ENCODE measurements around the gene UVRAG.

The UVRAG gene

GRCh38 chr11:75831915-75832502 is 17.0 kb downstream of the UVRAG start:
- Histone ChIP-seq H3K4me1 (peaks cover 19% of the 10 kb centered on the region), H3K27me3 (no peaks in the 10 kb centered on the region), H3K4me3 (no peak overlapping the region), H3K27ac (no peak overlapping the region), H3K36me3 (peaks cover 41% of the 10 kb centered on the region), H4K20me1 (peaks cover 57% of the 10 kb centered on the region), H3K4me2 (no peak overlapping the region), H3K9me3 (peaks cover 23% of the 10 kb centered on the region), H3K9ac (no peak overlapping the region)
- no peak for TF ChIP-seq Cebpa-rat (IDR thresholded peaks at IDR 0.05)

- H3K27me3 ChIP-seq, result no peaks in the 10 kb centered on the region
- H3K4me1 ChIP-seq, result peaks cover 15% of the 10 kb centered on the region; the same call in 1 of the 2 replicates
- peaks cover 23% of the 10 kb centered on the region for H3K9me3 ChIP-seq
- TF ChIP-seq Cebpa-rat (IDR thresholded peaks at IDR 0.05), result no peak
- peaks cover 65% of the 10 kb centered on the region for H4K20me1 ChIP-seq
- no peak overlapping the region for H3K27ac ChIP-seq
- no peak overlapping the region for H3K9ac ChIP-seq
- no peak overlapping the region for H3K4me2 ChIP-seq
- H3K4me3 ChIP-seq, result no peak overlapping the region
- peaks cover 44% of the 10 kb centered on the region for H3K36me3 ChIP-seq
These were observed 19.7 kb downstream of the UVRAG start for GRCh38 chr11:75834728-75835127.

- H3K27me3 ChIP-seq, result no peaks in the 10 kb centered on the region
- no peak overlapping the region for H3K4me2 ChIP-seq
- H3K4me3 ChIP-seq, result no peak overlapping the region
- peaks cover 22% of the 10 kb centered on the region for H3K9me3 ChIP-seq
- no peak overlapping the region for H3K27ac ChIP-seq
- no peak overlapping the region for H3K9ac ChIP-seq
- no peak for TF ChIP-seq Cebpa-rat (IDR thresholded peaks at IDR 0.05)
- H4K20me1 ChIP-seq, result peaks cover 68% of the 10 kb centered on the region
- H3K4me1 ChIP-seq, result peaks cover 15% of the 10 kb centered on the region; the same call in 1 of the 2 replicates
- H3K36me3 ChIP-seq, result peaks cover 27% of the 10 kb centered on the region
These were observed 21.4 kb downstream of the UVRAG start for GRCh38 chr11:75836417-75836816.

- Histone ChIP-seq H3K4me3 (no peak overlapping the region), H3K27ac (no peak overlapping the region), H3K4me2 (no peak overlapping the region), H3K27me3 (no peaks in the 10 kb centered on the region), H3K9me3 (peaks cover 9% of the 10 kb centered on the region; the same call in 1 of the 2 replicates), H3K4me1 (peaks cover 10% of the 10 kb centered on the region; the same call in 1 of the 2 replicates), H3K36me3 (peaks cover 24% of the 10 kb centered on the region), H4K20me1 (peaks cover 73% of the 10 kb centered on the region), H3K9ac (no peak overlapping the region)
- no peak for TF ChIP-seq Cebpa-rat (IDR thresholded peaks at IDR 0.05)
These were observed 24.8 kb downstream of the UVRAG start for GRCh38 chr11:75839851-75840250.

GRCh38 chr11:75840522-75840921 is 25.5 kb downstream of the UVRAG start:
- no peak for TF ChIP-seq Cebpa-rat (IDR thresholded peaks at IDR 0.05)
- Histone ChIP-seq H3K4me2 (no peak overlapping the region), H3K4me1 (0 out of 2 replicates have a peak, but pooled peaks cover 9% of the 10 kb centered on the region), H4K20me1 (peaks cover 69% of the 10 kb centered on the region), H3K9ac (no peak overlapping the region), H3K27ac (no peak overlapping the region), H3K36me3 (peaks cover 31% of the 10 kb centered on the region), H3K9me3 (peaks cover 16% of the 10 kb centered on the region), H3K27me3 (no peaks in the 10 kb centered on the region), H3K4me3 (no peak overlapping the region)

GRCh38 chr11:75841739-75842138 is 26.7 kb downstream of the UVRAG start:
- Histone ChIP-seq H3K9ac (no peak overlapping the region), H3K4me1 (0 out of 2 replicates have a peak, but pooled peaks cover 2% of the 10 kb centered on the region), H3K4me2 (no peak overlapping the region), H3K9me3 (peaks cover 16% of the 10 kb centered on the region), H4K20me1 (peaks cover 65% of the 10 kb centered on the region), H3K36me3 (peaks cover 33% of the 10 kb centered on the region), H3K4me3 (no peak overlapping the region), H3K27me3 (no peaks in the 10 kb centered on the region), H3K27ac (no peak overlapping the region)
- TF ChIP-seq Cebpa-rat (IDR thresholded peaks at IDR 0.05), result no peak

- peaks cover 8% of the 10 kb centered on the region; the same call in 1 of the 2 replicates for H3K4me1 ChIP-seq
- H3K9ac ChIP-seq, result no peak overlapping the region
- H4K20me1 ChIP-seq, result peaks cover 59% of the 10 kb centered on the region
- no peak for TF ChIP-seq Cebpa-rat (IDR thresholded peaks at IDR 0.05)
- H3K27me3 ChIP-seq, result no peaks in the 10 kb centered on the region
- H3K36me3 ChIP-seq, result peaks cover 31% of the 10 kb centered on the region
- peaks cover 16% of the 10 kb centered on the region for H3K9me3 ChIP-seq
- H3K27ac ChIP-seq, result no peak overlapping the region
- no peak overlapping the region for H3K4me3 ChIP-seq
- no peak overlapping the region for H3K4me2 ChIP-seq
These were observed 30.3 kb downstream of the UVRAG start for GRCh38 chr11:75845324-75845723.

GRCh38 chr11:75849894-75850293 is 34.9 kb downstream of the UVRAG start:
- Histone ChIP-seq H4K20me1 (peaks cover 54% of the 10 kb centered on the region), H3K4me1 (peaks cover 14% of the 10 kb centered on the region; the same call in 1 of the 2 replicates), H3K9ac (no peak overlapping the region), H3K27ac (no peak overlapping the region), H3K36me3 (peaks cover 45% of the 10 kb centered on the region), H3K9me3 (peaks cover 7% of the 10 kb centered on the region), H3K27me3 (no peaks in the 10 kb centered on the region), H3K4me3 (no peak overlapping the region), H3K4me2 (0 out of 2 replicates have a peak overlapping the region, but pooled peaks have one; percentile 2)
- TF ChIP-seq Cebpa-rat (IDR thresholded peaks at IDR 0.05), result no peak

GRCh38 chr11:75850787-75851186 is 35.8 kb downstream of the UVRAG start:
- Histone ChIP-seq H3K9me3 (no peaks in the 10 kb centered on the region), H3K4me3 (no peak overlapping the region), H3K4me1 (peaks cover 14% of the 10 kb centered on the region; the same call in 1 of the 2 replicates), H3K4me2 (no peak overlapping the region), H4K20me1 (peaks cover 53% of the 10 kb centered on the region), H3K27me3 (no peaks in the 10 kb centered on the region), H3K36me3 (peaks cover 43% of the 10 kb centered on the region), H3K9ac (no peak overlapping the region), H3K27ac (no peak overlapping the region)
- no peak for TF ChIP-seq Cebpa-rat (IDR thresholded peaks at IDR 0.05)

- no peaks in the 10 kb centered on the region for H3K9me3 ChIP-seq
- H3K9ac ChIP-seq, result no peak overlapping the region
- H3K36me3 ChIP-seq, result peaks cover 46% of the 10 kb centered on the region
- TF ChIP-seq Cebpa-rat (IDR thresholded peaks at IDR 0.05), result no peak
- H3K4me2 ChIP-seq, result no peak overlapping the region
- H3K4me3 ChIP-seq, result no peak overlapping the region
- H4K20me1 ChIP-seq, result peaks cover 49% of the 10 kb centered on the region
- H3K27me3 ChIP-seq, result no peaks in the 10 kb centered on the region
- H3K27ac ChIP-seq, result no peak overlapping the region
- peaks cover 14% of the 10 kb centered on the region; the same call in 1 of the 2 replicates for H3K4me1 ChIP-seq
These were observed 36.2 kb downstream of the UVRAG start for GRCh38 chr11:75851203-75851602.

Data from BLaER1 (cell line).